ENCODE measurements around the gene NTM.
"Not testable (repeated sequence)": the region's sequence is repeated elsewhere in the genome, so short reads cannot be mapped to it uniquely, and the experiment has no call there.

NTM gene

GRCh38 chr11:132312701-132313111 lies 942.3 kb downstream of the NTM start:
- DNase-seq (ENCODE audit: low read depth): no peak

GRCh38 chr11:132314911-132315455 lies 944.6 kb downstream of the NTM start:
- no peak for DNase-seq (ENCODE audit: low read depth)

GRCh38 chr11:132315696-132316095 lies 945.3 kb downstream of the NTM start:
- no peak for DNase-seq (ENCODE audit: low read depth)

- peak; percentile 24 for DNase-seq (ENCODE audit: low read depth)
Measured at GRCh38 chr11:132318421-132319157, 948.2 kb downstream of the NTM start.

- not testable (repeated sequence) for DNase-seq (ENCODE audit: low read depth)
Measured at GRCh38 chr11:132319419-132319818, 949.0 kb downstream of the NTM start.

- no peak for DNase-seq (ENCODE audit: low read depth)
Measured at GRCh38 chr11:132330515-132330914, 960.1 kb downstream of the NTM start.

GRCh38 chr11:132332521-132332920 lies 962.1 kb downstream of the NTM start:
- no peak for DNase-seq (ENCODE audit: low read depth)

GRCh38 chr11:132334769-132335280 lies 964.4 kb downstream of the NTM start:
- no peak for DNase-seq (ENCODE audit: low read depth)

GRCh38 chr11:132335311-132335710 lies 964.9 kb downstream of the NTM start:
- DNase-seq (ENCODE audit: low read depth): no peak

- no peak for DNase-seq (ENCODE audit: low read depth)
Measured at GRCh38 chr11:132336781-132337535, 966.5 kb downstream of the NTM start.

- DNase-seq (ENCODE audit: low read depth): no peak
Measured at GRCh38 chr11:132337819-132338416, 967.5 kb downstream of the NTM start.

- no peak for DNase-seq (ENCODE audit: low read depth)
Measured at GRCh38 chr11:132342408-132342807, 972.0 kb downstream of the NTM start.

GRCh38 chr11:132343445-132344175 lies 973.2 kb downstream of the NTM start:
- DNase-seq (ENCODE audit: low read depth): no peak

GRCh38 chr11:132346558-132347148 lies 976.2 kb downstream of the NTM start:
- DNase-seq (ENCODE audit: low read depth): no peak

GRCh38 chr11:132347156-132348090 lies 977.0 kb downstream of the NTM start:
- DNase-seq (ENCODE audit: low read depth): no peak

GRCh38 chr11:132349811-132350733 lies 979.7 kb downstream of the NTM start:
- DNase-seq (ENCODE audit: low read depth): no peak

- no peak for DNase-seq (ENCODE audit: low read depth)
Measured at GRCh38 chr11:132351050-132351449, 980.6 kb downstream of the NTM start.

- no peak for DNase-seq (ENCODE audit: low read depth)
Measured at GRCh38 chr11:132352497-132352896, 982.1 kb downstream of the NTM start.

- no peak for DNase-seq (ENCODE audit: low read depth)
Measured at GRCh38 chr11:132353255-132353654, 982.8 kb downstream of the NTM start.

Measured in GM04504 (cell line).